Heart left ventricle (tissue), 13 donors: Measurements from ENCODE around the gene PRKCA.
A peak's percentile ranks its signal among the peaks of the same experiment; 100 is the strongest.

Experiments
- CTCF ChIP-seq, 12 donors: fragments of 200-600 bp; sonication (generic) in 4 of 12; IDR thresholded peaks; one replicate each; pipeline versions ENCODE4 v1.5.0 to v1.8.0; 2018 to 2022; ENCODE audit warnings: antibody characterized with exemption in 12 of 12, mild to moderate bottlenecking in 5 of 12
- POLR2A ChIP-seq, 2 donors: fragments of 450-650 bp; IDR thresholded peaks; one replicate each; pipeline ENCODE4 v1.6.1; 2017; ENCODE audit warnings: antibody characterized with exemption in 2 of 2, mild to moderate bottlenecking in 2 of 2, moderate library complexity in 2 of 2
- donor health status: ischemic (EF 13 %, LVEDD 7.1; RV severe dilation, severe dysfunction).
- donor health status: DM: no; HTN: yes; CAD: no.
- donor health status: DM: no; HTN: no; CAD: no.
- donor health status: ischemic (EF 25% LVEDD 6.9; RV normal size, moderate dysfunction).
- donor health status: ischemic (EF 25% LVEDD 5.7; RV mildly dilated, moderate dysfunction).
- donor health status: ischemic (EF 35%, LVEDD 5.7; RV mildly dilated, moderate dysfunction).
- donor health status: nonischemic (EF 11% LVEDD 7.7; RV severe dilation, severe dysfunction).
- donor health status: DM: yes; HTN: yes; CAD: no.
- donor health status: PGD.
- donor health status: ischemic (EF 29% LVEDD 5.4; RV normal size, mild dysfunction).
- donor health status: nonischemic (EF 23%, LVEDD 6.1; RV moderate dilation, normal function).

GRCh38 chr17:66715745-66716156 is 413.3 kb downstream of the PRKCA start:
- TF ChIP-seq CTCF (IDR thresholded peaks at IDR 0.05) (peak; percentile 57 to 81 (median 69)), POLR2A (IDR thresholded peaks at IDR 0.05) (no peak)
